CD4-positive, alpha-beta T cell (primary cell): Measurements from ENCODE around the gene MSMP. TPM values are rescaled to one million over a fixed set of nuclear protein-coding genes. Genes with fewer than 3 reads are reported as not detected.
A peak's percentile ranks its signal among the peaks of the same experiment; 100 is the strongest.

ENCODE experiments used
- ATAC-seq: fragments of 200-7000 bp; cut with Tn5 transposase; one replicate; pipeline ENCODE4 v1.10.0; 2022; ENCODE audit warnings: mild to moderate bottlenecking; ENCODE audit not compliant: poor library complexity
- CTCF ChIA-PET: fragments of 350-600 bp; sonication (Branson Sonifier 250); formaldehyde crosslinking; loops from one replicate; lab custom pipeline; 2021; ENCODE audit warnings: antibody characterized with exemption, inconsistent platforms; lab: Charles Lee
- POLR2A ChIA-PET: fragments of 350-600 bp; sonication (Branson Sonifier 250); formaldehyde crosslinking; loops from one replicate; lab custom pipeline; 2021; ENCODE audit warnings: antibody characterized with exemption, inconsistent platforms; lab: Charles Lee
- DNase-seq, 14 experiments: peaks; one replicate each; pipeline ENCODE4 v3.0.0-alpha.2; 2013 to 2020; ENCODE audit warnings: mixed read lengths in 2 of 14
- H3K27ac ChIP-seq, 2 donors: one replicate each; pipeline versions ENCODE4 v1.5.1 to v1.7.0; 2013; ENCODE audit warnings: low read length in 2 of 2, low read depth in 1 of 2, mild to moderate bottlenecking in 1 of 2
- H3K27me3 ChIP-seq, 2 experiments: 1 replicate in 1 of 2; 2 replicates in 1 of 2; pipeline versions ENCODE4 v1.6.1 to v1.7.0; 2013; ENCODE audit warnings: low read length in 2 of 2, control low read depth in 1 of 2, mild to moderate bottlenecking in 1 of 2, moderate library complexity in 1 of 2; ENCODE audit not compliant: insufficient read depth in 2 of 2, control insufficient read depth in 1 of 2
- H3K36me3 ChIP-seq: one replicate; pipeline ENCODE4 v1.6.1; 2013; ENCODE audit warnings: low read length, control low read depth; ENCODE audit not compliant: insufficient read depth
- H3K4me1 ChIP-seq: one replicate; pipeline ENCODE4 v1.6.1; 2013; ENCODE audit warnings: low read length, control low read depth; ENCODE audit not compliant: insufficient read depth
- H3K4me3 ChIP-seq: one replicate; pipeline ENCODE4 v1.5.1; 2013; ENCODE audit warnings: mild to moderate bottlenecking, low read length, moderate library complexity
- H3K9me3 ChIP-seq, 2 experiments: 1 replicate in 1 of 2; 2 replicates in 1 of 2; pipeline versions ENCODE4 v1.6.1 to v1.7.0; 2013; ENCODE audit warnings: low read length in 2 of 2, mild to moderate bottlenecking in 2 of 2, control low read depth in 1 of 2, moderate library complexity in 1 of 2; ENCODE audit not compliant: control insufficient read depth in 1 of 2, insufficient read depth in 1 of 2
- H3K27ac Mint-ChIP-seq: one replicate; pipeline ENCODE4 v1.8.0; 2020; ENCODE audit warnings: mixed read lengths
- H3K27me3 Mint-ChIP-seq: one replicate; pipeline ENCODE4 v1.8.0; 2021; ENCODE audit warnings: mixed read lengths
- H3K36me3 Mint-ChIP-seq: one replicate; pipeline ENCODE4 v1.8.0; 2021; ENCODE audit warnings: low read depth, mixed read lengths
- H3K4me1 Mint-ChIP-seq: one replicate; pipeline ENCODE4 v1.8.0; 2021; ENCODE audit warnings: low read depth, mixed read lengths
- H3K4me3 Mint-ChIP-seq: one replicate; pipeline ENCODE4 v1.8.0; 2020; ENCODE audit warnings: mild to moderate bottlenecking, mixed read lengths
- H3K9me3 Mint-ChIP-seq: one replicate; pipeline ENCODE4 v1.8.0; 2020; ENCODE audit warnings: mixed read lengths
- CTCF ChIP-seq: fragments of 200-600 bp; IDR thresholded peaks from one replicate; pipeline ENCODE4 v1.8.0; 2022; ENCODE audit warnings: antibody characterized with exemption, mild to moderate bottlenecking
- intact Hi-C, 2 experiments: fragments of 100-400 bp; cut with DNase I in 1 of 2; cut with micrococcal nuclease in 1 of 2; formaldehyde crosslinking; loops; one replicate each; pipeline versions ENCODE4 v1.15.1 to v1.9.0; 2023 to 2025; cut with DNase I, micrococcal nuclease
- total RNA-seq, 174 experiments: library from RNA in 2 of 174; stranded (reverse) in 2 of 174; gene quantifications; one replicate each; pipeline ENCODE4 v1.2.3 and lab custom pipeline; 2021 to 2026

Gene MSMP
- total RNA-seq, 2 experiments from 2014 or later: not detected

GRCh38 chr9:35729700-35730485 is 24.2 kb downstream of the MSMP start:
- Mint-ChIP-seq H3K36me3 (peaks cover 31% of the 10 kb centered on the region), H3K27ac (no peak overlapping the region), H3K27me3 (no peaks in the 10 kb centered on the region), H3K9me3 (no peaks in the 10 kb centered on the region), H3K4me3 (no peak overlapping the region), H3K4me1 (peaks cover 15% of the 10 kb centered on the region)
- Histone ChIP-seq H3K9me3 (no peaks in the 10 kb centered on the region), H3K36me3 (peaks cover 33% of the 10 kb centered on the region), H3K27me3 (no peaks in the 10 kb centered on the region), H3K4me3 (peak overlapping the region; percentile 91), H3K27ac (peak overlapping the region in 1 of 2 donors; percentile 83), H3K4me1 (peaks cover 76% of the 10 kb centered on the region)
- POLR2A ChIA-PET: interaction anchor here (0.6 to 3.9 kb wide), 11 partner anchors 18 to 119 kb away, joined by 3 to 84 read pairs (median 12); partner anchors contain the start of genes CCDC107, GBA2, RGP1 and RMRP
- CTCF ChIA-PET: interaction anchor here (1.2 to 5.8 kb wide), 7 partner anchors 20 to 126 kb away, joined by 3 to 40 read pairs (median 13); partner anchors contain the start of genes CCDC107, RGP1 and RMRP
- DNase-seq (peak in 4 of 14 experiments; percentile 37 to 76 (median 68)), ATAC-seq (no peak)
- intact Hi-C loops: loop anchor here (2.0 to 10.0 kb wide), 6 partner anchors 82 to 1035 kb away; partner anchors contain the start of genes ATOSB (in 1 of the 2), DNAJB5 (in 1 of the 2), SPAG8 (in 1 of the 2) and STOML2 (in 1 of the 2)
- peak; percentile 33 for TF ChIP-seq CTCF

- Histone ChIP-seq H3K36me3 (peaks cover 38% of the 10 kb centered on the region), H3K4me1 (peaks cover 76% of the 10 kb centered on the region), H3K4me3 (peak overlapping the region; percentile 91), H3K27me3 (no peaks in the 10 kb centered on the region), H3K9me3 (no peaks in the 10 kb centered on the region), H3K27ac (peak overlapping the region in 1 of 2 donors; percentile 83)
- ATAC-seq: no peak
- intact Hi-C loops: no loop called here
- H3K4me1 Mint-ChIP-seq: peaks cover 20% of the 10 kb centered on the region
- no peak overlapping the region for H3K4me3 Mint-ChIP-seq
- ChIA-PET POLR2A (interaction anchor here (0.7 to 3.8 kb wide), 12 partner anchors 15 to 125 kb away, joined by 3 to 25 read pairs (median 4); partner anchors contain the start of genes ARHGEF39, CCDC107, GBA2 and RGP1), CTCF (interaction anchor here (1.5 to 5.8 kb wide), 9 partner anchors 20 to 153 kb away, joined by 3 to 40 read pairs (median 9); partner anchors contain the start of genes CCDC107, GBA2, RGP1 and RMRP)
- peak in 1 of 14 experiments; percentile 8 for DNase-seq
- no peaks in the 10 kb centered on the region for H3K9me3 Mint-ChIP-seq
- H3K27ac Mint-ChIP-seq: no peak overlapping the region
- H3K27me3 Mint-ChIP-seq: no peaks in the 10 kb centered on the region
- no peak for TF ChIP-seq CTCF
- H3K36me3 Mint-ChIP-seq: peaks cover 37% of the 10 kb centered on the region
Observed at GRCh38 chr9:35729101-35729500, 25.0 kb downstream of the MSMP start.

- Mint-ChIP-seq H3K36me3 (peaks cover 43% of the 10 kb centered on the region), H3K4me3 (no peak overlapping the region), H3K4me1 (peaks cover 16% of the 10 kb centered on the region), H3K27ac (no peak overlapping the region), H3K27me3 (no peaks in the 10 kb centered on the region), H3K9me3 (no peaks in the 10 kb centered on the region)
- H3K36me3 ChIP-seq: peaks cover 46% of the 10 kb centered on the region
- no peaks in the 10 kb centered on the region for H3K9me3 ChIP-seq
- DNase-seq (peak in 6 of 14 experiments; percentile 16 to 70 (median 57)), ATAC-seq (no peak)
- ChIA-PET CTCF (interaction anchor here (0.9 to 5.8 kb wide), 15 partner anchors 8 to 154 kb away, joined by 3 to 40 read pairs (median 5); partner anchors contain the start of genes CCDC107, GBA2, RGP1 and RMRP), POLR2A (interaction anchor here (0.7 to 3.8 kb wide), 18 partner anchors 12 to 125 kb away, joined by 3 to 25 read pairs (median 4); partner anchors contain the start of genes ARHGEF39, CCDC107, GBA2 and RGP1)
- TF ChIP-seq CTCF: no peak
- peak overlapping the region; percentile 25 for H3K4me3 ChIP-seq
- intact Hi-C loops: no loop called here
- peaks cover 68% of the 10 kb centered on the region for H3K4me1 ChIP-seq
- peak overlapping the region in 1 of 2 donors; percentile 40 for H3K27ac ChIP-seq
- H3K27me3 ChIP-seq: no peaks in the 10 kb centered on the region
Observed at GRCh38 chr9:35728041-35728971, 25.8 kb downstream of the MSMP start.
